ENCODE results near the gene ARHGAP9.

- TF ChIP-seq CTCF (IDR thresholded peaks at IDR 0.05) (no peak), POLR2A (IDR thresholded peaks at IDR 0.05) (no peak), EP300 (IDR thresholded peaks at IDR 0.05) (no peak), POLR2AphosphoS5 (IDR thresholded peaks at IDR 0.05) (no peak)
These were observed 33.2 kb downstream of the ARHGAP9 start for GRCh38 chr12:57446292-57446960.

All from suprapubic skin (tissue), 4 donors.